22Rv1 (cell line): Measurements from ENCODE around the gene GPR45.
"Not testable (repeated sequence)": the region's sequence is repeated elsewhere in the genome, so short reads cannot be mapped to it uniquely, and the experiment has no call there.

Experiments
- ZFX ChIP-seq: fragments of 450-650 bp; IDR thresholded peaks from 2 replicates; pipeline ENCODE4 v1.6.1; 2017; ENCODE audit warnings: antibody characterized with exemption, borderline replicate concordance
- TF ChIP-seq, protein P1 (sequence below): fragments of 450-650 bp; IDR thresholded peaks from 2 replicates; pipeline ENCODE4 v1.5.1; 2017; ENCODE audit warnings: mild to moderate bottlenecking

DNA sequence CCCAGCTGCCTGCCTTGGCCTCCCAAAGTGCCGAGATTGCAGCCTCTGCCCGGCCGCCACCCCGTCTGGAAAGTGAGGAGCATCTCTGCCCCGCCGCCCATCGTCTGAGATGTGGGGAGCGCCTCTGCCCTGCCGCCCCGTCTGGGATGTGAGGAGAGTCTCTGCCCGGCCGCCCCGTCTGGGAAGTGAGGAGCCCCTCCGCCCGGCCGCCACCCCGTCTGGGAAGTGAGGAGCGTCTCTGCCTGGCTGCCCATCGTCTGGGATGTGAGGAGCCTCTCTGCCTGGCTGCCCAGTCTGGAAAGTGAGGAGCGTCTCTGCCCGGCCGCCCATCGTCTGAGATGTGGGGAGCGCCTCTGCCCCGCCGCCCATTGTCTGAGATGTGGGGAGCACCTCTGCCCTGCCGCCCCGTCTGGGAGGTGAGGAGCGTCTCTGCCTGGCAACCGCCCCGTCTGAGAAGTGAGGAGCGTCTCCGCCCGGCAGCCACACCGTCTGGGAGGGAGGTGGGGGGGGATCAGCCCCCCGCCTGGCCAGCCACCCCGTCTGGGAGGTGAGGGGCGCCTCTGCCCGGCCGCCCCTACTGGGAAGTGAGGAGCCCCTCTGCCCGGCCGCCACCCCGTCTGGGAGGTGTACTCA lies 9.6 kb downstream of the GPR45 start:
- TF ChIP-seq, protein P1, sequence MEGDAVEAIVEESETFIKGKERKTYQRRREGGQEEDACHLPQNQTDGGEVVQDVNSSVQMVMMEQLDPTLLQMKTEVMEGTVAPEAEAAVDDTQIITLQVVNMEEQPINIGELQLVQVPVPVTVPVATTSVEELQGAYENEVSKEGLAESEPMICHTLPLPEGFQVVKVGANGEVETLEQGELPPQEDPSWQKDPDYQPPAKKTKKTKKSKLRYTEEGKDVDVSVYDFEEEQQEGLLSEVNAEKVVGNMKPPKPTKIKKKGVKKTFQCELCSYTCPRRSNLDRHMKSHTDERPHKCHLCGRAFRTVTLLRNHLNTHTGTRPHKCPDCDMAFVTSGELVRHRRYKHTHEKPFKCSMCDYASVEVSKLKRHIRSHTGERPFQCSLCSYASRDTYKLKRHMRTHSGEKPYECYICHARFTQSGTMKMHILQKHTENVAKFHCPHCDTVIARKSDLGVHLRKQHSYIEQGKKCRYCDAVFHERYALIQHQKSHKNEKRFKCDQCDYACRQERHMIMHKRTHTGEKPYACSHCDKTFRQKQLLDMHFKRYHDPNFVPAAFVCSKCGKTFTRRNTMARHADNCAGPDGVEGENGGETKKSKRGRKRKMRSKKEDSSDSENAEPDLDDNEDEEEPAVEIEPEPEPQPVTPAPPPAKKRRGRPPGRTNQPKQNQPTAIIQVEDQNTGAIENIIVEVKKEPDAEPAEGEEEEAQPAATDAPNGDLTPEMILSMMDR: not testable (repeated sequence)
- not testable (repeated sequence) for TF ChIP-seq ZFX
